Stomach (tissue), 4 donors: ENCODE measurements around the gene COL4A1.

ENCODE experiments used
- POLR2A ChIP-seq, 4 donors: fragments of 450-650 bp; IDR thresholded peaks; one replicate each; pipeline ENCODE4 v1.6.1; 2016; ENCODE audit warnings: antibody characterized with exemption in 4 of 4, control low read depth in 2 of 4, mild to moderate bottlenecking in 1 of 4, moderate library complexity in 1 of 4
- TF ChIP-seq, protein P1 (sequence below), 7 experiments: fragments of 450-650 bp in 4 of 7; fragments of 200-600 bp in 3 of 7; sonication (generic) in 3 of 7; IDR thresholded peaks; one replicate each; pipeline ENCODE4 v1.5.1; 2016 to 2019; ENCODE audit warnings: antibody characterized with exemption in 7 of 7, control low read depth in 2 of 7, mild to moderate bottlenecking in 1 of 7

- TF ChIP-seq POLR2A (IDR thresholded peaks at IDR 0.05) = no peak
- TF ChIP-seq, protein P1, sequence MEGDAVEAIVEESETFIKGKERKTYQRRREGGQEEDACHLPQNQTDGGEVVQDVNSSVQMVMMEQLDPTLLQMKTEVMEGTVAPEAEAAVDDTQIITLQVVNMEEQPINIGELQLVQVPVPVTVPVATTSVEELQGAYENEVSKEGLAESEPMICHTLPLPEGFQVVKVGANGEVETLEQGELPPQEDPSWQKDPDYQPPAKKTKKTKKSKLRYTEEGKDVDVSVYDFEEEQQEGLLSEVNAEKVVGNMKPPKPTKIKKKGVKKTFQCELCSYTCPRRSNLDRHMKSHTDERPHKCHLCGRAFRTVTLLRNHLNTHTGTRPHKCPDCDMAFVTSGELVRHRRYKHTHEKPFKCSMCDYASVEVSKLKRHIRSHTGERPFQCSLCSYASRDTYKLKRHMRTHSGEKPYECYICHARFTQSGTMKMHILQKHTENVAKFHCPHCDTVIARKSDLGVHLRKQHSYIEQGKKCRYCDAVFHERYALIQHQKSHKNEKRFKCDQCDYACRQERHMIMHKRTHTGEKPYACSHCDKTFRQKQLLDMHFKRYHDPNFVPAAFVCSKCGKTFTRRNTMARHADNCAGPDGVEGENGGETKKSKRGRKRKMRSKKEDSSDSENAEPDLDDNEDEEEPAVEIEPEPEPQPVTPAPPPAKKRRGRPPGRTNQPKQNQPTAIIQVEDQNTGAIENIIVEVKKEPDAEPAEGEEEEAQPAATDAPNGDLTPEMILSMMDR (IDR thresholded peaks at IDR 0.05) = no peak
These were observed 127.2 kb downstream of the COL4A1 start for GRCh38 chr13:110179857-110180147.
